ENCODE data around the gene TACC3.

TACC3 gene

GRCh38 chr4:1775731-1776500, 54.6 kb downstream of the TACC3 start:
- no peak for DNase-seq (ENCODE audit: low read depth in 2 of 2)

DNA sequence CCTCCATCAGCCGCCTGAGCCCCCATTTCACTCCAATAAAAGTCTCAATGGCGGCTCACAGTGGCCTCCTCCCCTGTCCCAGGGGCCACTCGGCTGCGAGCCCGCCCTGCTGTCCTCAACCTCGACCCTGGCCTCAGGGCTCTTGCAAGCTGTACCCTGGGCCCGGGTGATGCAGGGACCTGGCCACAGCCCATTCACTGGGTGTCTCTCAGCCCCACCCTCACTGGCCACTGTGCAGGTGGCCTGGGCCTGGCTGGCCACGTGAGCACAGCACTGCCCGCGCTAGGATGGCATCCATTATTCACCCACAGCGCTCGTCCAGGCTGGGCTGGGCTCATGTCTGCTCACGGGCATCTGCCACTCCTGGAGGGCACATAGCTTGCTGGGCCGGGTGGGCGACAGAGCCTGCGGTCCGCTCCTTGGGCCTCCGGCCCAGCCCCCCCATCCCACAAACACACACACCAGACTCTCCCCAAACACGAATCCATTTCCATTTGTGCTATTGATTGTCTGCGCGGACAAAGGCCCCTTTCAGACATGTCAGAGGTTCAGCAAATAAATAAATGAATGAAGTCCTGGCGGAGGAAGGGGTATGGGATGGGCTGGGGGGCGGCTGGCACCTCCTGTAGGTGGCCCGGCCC, 55.3 kb downstream of the TACC3 start:
- no peak for DNase-seq (ENCODE audit: low read depth in 2 of 2)

DNA sequence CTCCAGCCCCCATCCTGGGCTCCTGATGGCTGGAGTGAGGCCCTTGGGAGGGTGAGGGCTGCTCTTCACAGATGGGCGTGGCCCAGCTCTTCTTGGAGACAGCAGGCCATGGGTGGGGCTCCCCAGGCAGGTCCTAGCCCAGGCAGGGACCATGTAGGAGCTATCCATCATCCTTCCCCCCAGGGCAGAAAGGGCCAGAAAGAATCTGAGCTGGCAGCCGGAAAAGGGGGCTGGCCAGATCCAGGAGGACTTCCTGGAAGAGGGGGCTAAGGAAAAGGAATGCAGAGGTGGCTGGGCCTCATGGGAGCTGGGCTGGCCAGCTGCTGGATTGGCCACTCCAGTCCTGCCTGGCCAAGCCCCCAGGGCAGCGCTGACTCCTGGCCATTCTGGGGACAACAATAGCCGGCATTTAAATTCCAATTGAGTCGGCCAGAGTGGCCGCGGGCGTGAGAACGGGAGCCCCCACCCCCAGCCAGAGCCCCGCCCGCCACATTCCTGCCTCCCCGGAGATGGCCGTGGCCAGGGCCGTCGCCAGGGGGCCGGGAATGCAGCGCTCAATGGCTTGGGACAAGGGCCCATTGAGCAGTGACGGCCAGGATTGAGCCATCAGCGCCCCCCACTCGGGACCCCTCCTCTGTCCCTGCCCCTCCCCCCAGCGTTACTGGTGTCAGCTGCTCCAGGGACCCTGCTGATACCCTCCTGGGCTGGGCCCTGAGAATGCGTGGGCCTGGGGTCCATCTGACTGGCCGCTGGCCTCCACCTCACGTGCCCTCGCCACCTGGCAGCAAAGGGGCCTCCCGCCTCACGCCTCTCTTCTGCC, 56.7 kb downstream of the TACC3 start:
- no peak for DNase-seq (ENCODE audit: low read depth in 2 of 2)

DNA sequence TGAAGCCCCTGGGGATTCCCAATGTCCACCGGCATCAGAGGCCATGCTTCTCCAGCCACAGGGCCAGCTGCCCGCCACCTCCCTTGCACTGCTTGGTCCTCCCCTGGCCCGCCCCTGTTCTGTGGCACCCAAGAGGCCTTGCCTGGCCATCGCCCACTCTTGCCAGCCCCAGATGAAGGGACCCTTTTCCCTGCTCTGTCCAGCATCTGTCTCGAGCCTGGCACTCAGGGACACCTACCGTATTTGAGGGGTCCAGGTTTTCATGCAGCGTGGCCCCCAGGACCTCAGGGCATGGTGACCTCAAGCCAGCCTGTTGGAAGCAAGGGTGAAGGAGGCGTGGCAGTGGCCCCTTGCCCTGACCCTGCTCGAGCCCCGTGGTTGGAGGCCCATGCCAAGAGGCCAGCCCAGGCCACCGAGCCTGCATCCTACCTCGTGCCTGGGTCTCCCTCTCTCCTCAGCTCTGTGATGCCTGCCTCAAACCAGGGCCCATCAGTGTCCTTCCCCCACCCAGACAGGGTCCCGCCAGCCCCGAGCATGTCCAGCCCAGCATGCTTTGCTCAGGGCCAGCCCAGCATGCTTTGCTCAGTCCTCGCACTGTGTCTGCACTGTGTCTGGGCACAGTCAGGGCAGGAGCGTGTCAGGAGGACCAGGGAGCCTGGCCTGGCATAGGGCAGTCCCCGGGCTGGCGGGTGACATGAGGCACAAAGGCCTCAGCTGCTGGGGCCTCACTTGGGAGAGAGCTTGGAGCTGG, 57.5 kb downstream of the TACC3 start:
- no peak for DNase-seq (ENCODE audit: low read depth in 2 of 2)

DNA sequence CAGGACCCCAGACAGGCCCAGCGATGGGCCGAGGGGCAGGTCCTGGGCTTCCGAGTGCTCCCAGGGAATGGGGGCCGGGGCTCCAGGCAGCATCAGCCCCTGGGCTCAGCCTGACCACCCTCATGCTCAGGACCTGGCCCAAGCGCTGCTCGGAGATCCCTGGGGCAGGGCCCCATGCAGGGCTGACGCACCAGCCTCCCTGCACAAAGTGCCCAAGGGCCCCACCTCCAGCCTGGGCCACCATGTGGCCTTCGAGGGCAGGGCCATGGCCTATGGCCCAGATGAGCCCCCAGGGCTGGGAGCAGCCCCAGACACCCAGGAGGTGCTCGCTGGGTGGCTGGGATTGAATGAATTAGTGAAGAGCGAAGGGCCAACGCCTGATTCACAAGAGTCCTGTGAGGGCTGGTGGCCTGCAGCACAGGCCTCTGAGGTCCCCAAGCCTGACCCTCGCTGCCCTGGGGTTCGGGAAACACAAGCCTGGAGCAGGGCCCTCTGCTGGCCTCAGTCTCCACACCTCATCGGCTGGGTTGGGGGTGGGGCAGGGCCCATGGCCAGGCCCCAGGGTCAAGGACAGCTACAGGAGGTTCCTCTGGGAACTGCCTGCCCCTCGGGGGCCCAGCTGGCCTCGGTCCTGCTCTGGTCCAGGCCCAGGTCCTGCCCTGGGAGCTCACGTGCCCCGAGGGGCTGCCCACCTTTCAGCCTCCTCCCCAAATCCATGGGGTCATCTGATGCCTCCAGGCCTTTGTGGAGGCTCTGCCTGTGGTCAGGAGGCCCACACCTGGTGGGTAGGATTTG, 58.5 kb downstream of the TACC3 start:
- DNase-seq (ENCODE audit: low read depth in 2 of 2) = no peak

DNA sequence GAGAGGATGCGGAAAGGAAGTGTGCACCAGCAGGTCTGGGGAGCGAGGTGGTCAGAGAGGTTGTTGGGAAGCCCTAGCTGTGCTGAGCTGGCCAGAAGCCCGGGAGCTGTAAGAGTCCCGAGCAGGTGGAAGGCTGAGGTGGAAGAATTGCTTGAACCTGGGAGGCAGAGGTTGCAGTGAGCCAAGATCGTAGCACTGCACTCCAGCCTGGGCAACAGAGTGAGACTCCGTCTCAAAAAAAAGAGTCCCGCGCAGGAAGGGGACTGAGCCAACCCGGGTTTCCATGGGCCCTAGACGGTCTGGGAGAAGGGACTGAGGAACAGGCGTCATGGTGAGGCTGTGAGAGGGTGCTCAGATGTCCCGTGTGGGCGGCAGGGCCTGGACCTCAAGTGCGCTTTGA, 59.1 kb downstream of the TACC3 start:
- DNase-seq (ENCODE audit: low read depth in 2 of 2) = no peak

GRCh38 chr4:1783015-1783414, 61.7 kb downstream of the TACC3 start:
- DNase-seq (ENCODE audit: low read depth in 2 of 2) = no peak

GRCh38 chr4:1783970-1784369, 62.6 kb downstream of the TACC3 start:
- no peak for DNase-seq (ENCODE audit: low read depth in 2 of 2)

GRCh38 chr4:1784395-1784788, 63.1 kb downstream of the TACC3 start:
- DNase-seq (ENCODE audit: low read depth in 2 of 2) = no peak

DNA sequence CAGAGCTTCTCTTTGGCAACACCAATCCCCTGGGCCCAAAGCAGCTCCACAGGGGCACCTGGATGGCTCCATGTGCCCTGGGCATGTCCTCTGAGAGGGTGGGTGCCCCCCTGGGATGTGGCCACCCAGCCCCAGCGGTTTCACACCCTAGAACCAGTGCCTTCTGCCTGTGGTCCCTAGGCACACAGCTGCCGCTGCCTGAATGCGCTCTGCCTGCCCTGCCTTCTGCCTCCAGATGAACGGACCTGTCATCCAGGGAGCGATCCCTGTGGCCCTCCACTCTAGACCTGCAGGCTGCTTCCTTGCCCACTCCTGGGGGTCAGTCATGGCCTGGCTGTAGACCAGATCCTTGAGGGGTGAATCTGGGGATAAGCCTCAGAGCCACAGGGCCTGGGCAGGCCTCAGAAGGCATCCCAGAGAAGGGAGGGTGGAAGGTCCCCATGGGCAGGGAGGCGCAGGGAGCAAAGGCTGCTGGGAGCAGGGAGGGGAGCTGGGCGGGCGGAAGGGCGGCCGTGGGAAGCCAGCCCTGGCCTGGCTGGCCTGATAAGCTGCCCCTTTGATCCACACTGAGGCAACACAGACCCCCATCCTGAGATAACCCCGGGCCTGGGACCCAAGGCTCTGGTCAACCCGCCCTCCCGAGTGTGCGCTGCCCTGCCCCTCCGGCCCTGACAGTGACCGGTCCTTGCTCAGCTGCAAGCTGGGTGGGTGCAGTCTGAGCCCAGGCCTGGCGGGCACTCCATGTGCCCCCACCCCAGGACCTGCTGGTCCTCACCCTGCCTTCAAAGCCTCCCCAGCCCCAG, 63.7 kb downstream of the TACC3 start:
- no peak for DNase-seq (ENCODE audit: low read depth in 2 of 2)

DNA sequence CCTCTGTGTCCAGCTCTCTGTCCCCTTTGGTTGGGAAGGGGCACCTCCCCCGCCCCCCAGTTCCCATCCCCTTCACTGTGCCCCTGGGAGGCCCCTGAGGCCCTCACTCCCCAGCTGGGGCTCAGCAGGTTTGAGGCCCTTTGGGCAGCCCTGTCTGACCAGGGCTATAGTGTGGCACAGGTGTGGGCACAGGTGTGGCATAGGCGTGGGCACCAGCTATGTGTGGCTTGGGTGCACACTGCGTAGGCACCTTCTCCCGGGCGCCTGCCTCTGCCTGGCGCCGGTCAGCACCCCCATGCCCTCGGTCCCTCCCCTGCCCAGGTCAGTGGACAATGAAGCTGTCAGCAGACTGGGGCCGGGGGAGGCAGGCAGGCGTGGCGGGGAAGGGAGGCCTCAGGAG, 64.3 kb downstream of the TACC3 start:
- DNase-seq (ENCODE audit: low read depth in 2 of 2) = no peak

DNA sequence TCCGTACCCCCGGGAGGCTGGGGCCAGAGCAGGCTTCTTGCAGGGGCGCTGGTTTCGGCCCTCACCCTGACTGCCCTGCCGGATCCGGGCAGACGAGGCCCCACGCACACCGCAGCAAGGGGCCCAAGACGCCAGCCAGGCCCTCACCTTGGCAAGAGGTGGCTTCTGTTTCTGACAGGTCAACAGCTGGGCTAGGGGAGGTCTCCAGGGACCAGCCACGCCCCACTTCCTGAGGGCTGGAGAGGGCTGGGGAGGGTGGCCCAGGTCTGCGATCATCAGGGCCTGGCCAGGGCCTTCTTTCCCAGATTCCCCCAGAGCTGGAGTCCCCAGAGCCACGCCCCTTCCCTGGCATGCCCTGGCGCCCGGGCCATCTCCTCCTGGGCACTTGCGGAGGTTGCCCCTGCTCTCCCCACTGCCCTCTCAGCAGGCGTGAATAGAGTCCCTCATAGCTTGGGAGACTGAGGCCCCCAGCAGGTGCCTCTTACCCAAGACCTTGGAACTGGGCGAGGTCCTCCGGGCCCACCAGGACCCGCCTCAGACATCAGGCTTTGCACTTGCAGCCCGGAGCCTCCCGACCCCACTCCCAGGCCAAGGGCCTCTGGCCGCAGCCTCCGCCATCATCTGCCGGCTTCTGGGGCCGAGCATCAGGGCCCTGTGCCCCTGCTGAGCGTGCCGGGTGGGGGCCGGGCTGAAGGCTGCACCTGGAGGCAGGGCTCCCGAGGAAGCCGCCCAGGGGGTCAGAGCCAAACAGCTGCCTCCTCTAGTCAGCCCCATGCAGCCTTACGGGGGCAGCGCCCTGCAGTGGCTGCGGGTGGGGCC, 65.4 kb downstream of the TACC3 start:
- no peak for DNase-seq (ENCODE audit: low read depth in 2 of 2)

DNA sequence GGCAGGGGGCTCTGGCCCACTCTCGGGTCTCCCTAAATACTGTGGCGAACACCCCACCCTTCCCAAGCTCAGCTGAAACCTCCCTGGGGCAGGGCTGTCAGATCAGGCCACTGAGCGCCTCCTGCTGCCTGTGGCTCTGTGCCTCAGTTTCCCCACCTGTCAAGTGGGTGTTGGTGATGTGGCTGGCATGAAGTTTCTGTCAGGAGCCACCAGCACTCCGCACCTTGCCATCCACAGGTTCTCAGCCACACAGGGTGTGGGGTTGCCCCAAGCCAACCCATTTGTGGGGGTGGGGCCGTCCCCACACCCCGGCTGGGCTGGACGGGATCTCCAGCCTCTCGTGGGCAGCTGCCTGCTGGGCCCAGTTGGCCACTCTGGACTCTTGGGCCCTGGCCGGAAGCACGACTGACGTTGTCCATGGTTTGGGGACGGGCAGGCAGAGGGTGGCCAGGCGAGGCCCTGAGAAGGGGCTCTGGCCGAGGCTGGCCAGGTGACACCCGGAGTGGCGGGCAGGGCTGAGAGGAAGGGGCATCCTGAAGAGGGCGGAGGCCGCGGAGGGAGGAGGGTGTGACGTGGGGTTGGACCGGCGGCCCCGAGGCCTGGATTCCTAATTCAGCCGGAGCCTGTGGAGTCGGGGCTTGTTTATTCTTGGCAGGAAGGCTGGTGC, 66.2 kb downstream of the TACC3 start:
- no peak for DNase-seq (ENCODE audit: low read depth in 2 of 2)

GRCh38 chr4:1788254-1788973, 67.1 kb downstream of the TACC3 start:
- no peak for DNase-seq (ENCODE audit: low read depth in 2 of 2)

- no peak for DNase-seq (ENCODE audit: low read depth in 2 of 2)
Observed at GRCh38 chr4:1789552-1789951, 68.2 kb downstream of the TACC3 start.

DNA sequence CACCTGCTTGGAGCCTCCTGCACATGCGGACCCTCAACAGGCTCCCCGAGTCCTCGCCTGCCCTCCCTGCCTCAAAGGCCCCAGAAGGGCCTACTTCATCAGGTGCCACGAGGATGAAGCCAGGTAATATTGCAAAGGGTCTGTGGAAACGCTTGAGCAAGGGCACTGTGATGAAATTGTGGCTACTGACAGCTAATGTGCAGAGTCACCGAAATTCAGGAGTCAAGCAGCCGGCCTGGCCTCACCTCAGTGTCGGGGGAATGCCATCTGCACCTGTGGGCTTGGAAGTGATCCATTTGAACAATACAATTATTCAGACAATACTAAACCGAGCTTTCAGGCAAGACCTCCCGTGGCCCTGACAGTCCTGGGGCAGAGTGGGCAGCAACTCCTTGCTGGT, 68.7 kb downstream of the TACC3 start:
- DNase-seq (ENCODE audit: low read depth in 2 of 2) = no peak

- DNase-seq (ENCODE audit: low read depth in 2 of 2) = no peak
Observed at GRCh38 chr4:1792158-1792831, 71.0 kb downstream of the TACC3 start.
